CD4-positive, CD25-positive, alpha-beta regulatory T cell (primary cell): ENCODE data around the gene NKD1. TPM values are rescaled to one million over a fixed set of nuclear protein-coding genes. Genes with fewer than 3 reads are reported as not detected.
A peak's percentile ranks its signal among the peaks of the same experiment; 100 is the strongest.

Experiments used
- ATAC-seq, 2 donors: fragments of 150-1000 bp; cut with Tn5 transposase; one replicate each; pipeline ENCODE4 v1.10.0; 2021; ENCODE audit warnings: low read depth in 2 of 2, moderate number of reproducible peaks in 2 of 2, moderate library complexity in 1 of 2
- DNase-seq, 3 donors: peaks; one replicate each; pipeline versions ENCODE4 v3.0.0 to v3.0.0-alpha.2; 2012 to 2022; ENCODE audit warnings: mixed read lengths in 1 of 3
- H3K27ac ChIP-seq: one replicate; pipeline ENCODE4 v1.7.0; 2013; ENCODE audit warnings: mild to moderate bottlenecking, low read length; ENCODE audit not compliant: insufficient read depth, poor library complexity, severe bottlenecking
- H3K27me3 ChIP-seq: one replicate; pipeline ENCODE4 v1.7.0; 2013; ENCODE audit warnings: low read length; ENCODE audit not compliant: control insufficient read depth, insufficient read depth
- H3K36me3 ChIP-seq: one replicate; pipeline ENCODE4 v1.7.0; 2013; ENCODE audit warnings: mild to moderate bottlenecking, low read length, moderate library complexity; ENCODE audit not compliant: control insufficient read depth, insufficient read depth
- H3K4me1 ChIP-seq: 2 replicates; pipeline ENCODE4 v1.7.0; 2013; ENCODE audit warnings: mild to moderate bottlenecking, low read length; ENCODE audit not compliant: insufficient read depth, control insufficient read depth, poor library complexity, severe bottlenecking
- H3K4me3 ChIP-seq: one replicate; pipeline ENCODE4 v1.7.0; 2013; ENCODE audit warnings: low read depth, mild to moderate bottlenecking, low read length, moderate library complexity
- H3K9me3 ChIP-seq, 2 experiments: 1 replicate in 1 of 2; 2 replicates in 1 of 2; pipeline ENCODE4 v1.7.0; 2013; ENCODE audit warnings: low read length in 2 of 2, mild to moderate bottlenecking in 1 of 2, moderate library complexity in 1 of 2; ENCODE audit not compliant: control insufficient read depth in 2 of 2
- H3K27ac Mint-ChIP-seq, 3 donors: one replicate each; pipeline ENCODE4 v1.8.0; 2020 to 2022; ENCODE audit warnings: mild to moderate bottlenecking in 3 of 3, mixed read lengths in 3 of 3, moderate library complexity in 2 of 3
- H3K27me3 Mint-ChIP-seq: one replicate; pipeline ENCODE4 v1.8.0; 2022; ENCODE audit warnings: mild to moderate bottlenecking, mixed read lengths
- H3K36me3 Mint-ChIP-seq: one replicate; pipeline ENCODE4 v1.8.0; 2020; ENCODE audit warnings: mixed read lengths
- H3K4me1 Mint-ChIP-seq, 4 donors: one replicate each; pipeline ENCODE4 v1.8.0; 2020 to 2022; ENCODE audit warnings: mixed read lengths in 4 of 4, mild to moderate bottlenecking in 1 of 4
- H3K4me3 Mint-ChIP-seq, 4 donors: one replicate each; pipeline ENCODE4 v1.8.0; 2020 to 2022; ENCODE audit warnings: mild to moderate bottlenecking in 4 of 4, mixed read lengths in 4 of 4, moderate library complexity in 3 of 4
- H3K9me3 Mint-ChIP-seq, 7 donors: one replicate each; pipeline ENCODE4 v1.8.0; 2020 to 2022; ENCODE audit warnings: mixed read lengths in 7 of 7, mild to moderate bottlenecking in 3 of 7, moderate library complexity in 2 of 7
- polyA plus RNA-seq, 4 donors: library from polyadenylated mRNA; unstranded; fragments of 300-500 nt; fragmentation: Illumina TruSeq; gene quantifications; one replicate each; pipeline ENCODE4 v1.2.3, GENCODE V29; 2021
- total RNA-seq: library from RNA; stranded (reverse); gene quantifications from one replicate; pipeline ENCODE4 v1.2.3, GENCODE V29; 2022

NKD1 gene
- total and polyA plus RNA-seq, 5 donors from 2014 or later = 0.10 to 2.4 (median 0.65) TPM; not detected in 1

DNA sequence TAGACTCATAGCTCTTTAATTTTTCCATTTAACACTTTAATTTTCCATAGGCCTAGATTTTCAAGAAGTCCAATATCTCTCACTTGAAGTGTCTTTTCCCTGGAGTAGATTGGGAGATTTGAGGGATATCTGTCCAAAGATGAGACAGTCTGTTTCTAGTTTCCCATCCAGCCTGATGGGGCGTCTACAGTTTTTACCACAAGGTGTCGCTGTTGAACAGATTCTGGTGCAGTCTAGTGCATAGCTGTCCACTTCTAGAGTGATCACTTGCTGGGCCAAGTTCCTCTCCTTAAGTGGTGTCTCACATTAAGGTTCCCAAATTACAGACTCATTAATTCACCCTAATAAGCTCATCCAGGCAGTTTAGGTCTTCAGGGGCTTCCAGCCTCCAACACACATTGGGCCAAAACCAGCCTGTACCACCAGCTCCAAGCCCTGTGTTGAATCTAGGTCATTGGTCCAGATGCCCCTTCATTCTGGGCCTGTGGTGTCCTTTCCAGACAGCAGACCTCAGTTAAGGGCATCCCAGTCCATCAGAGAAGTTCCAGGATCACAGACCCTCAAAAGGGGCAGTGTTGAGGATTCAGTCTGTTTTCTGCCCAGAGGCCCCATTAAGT, 123.6 kb downstream of the NKD1 start:
- Mint-ChIP-seq H3K9me3 (peaks cover 0 to 12% (median 4%) of the 10 kb centered on the region in 7 donors), H3K27ac (peak overlapping the region; percentile 35 to 90 (median 70)), H3K36me3 (peaks cover 76% of the 10 kb centered on the region), H3K4me1 (peaks cover 13 to 40% (median 32%) of the 10 kb centered on the region in 4 donors), H3K4me3 (peak overlapping the region in 1 of 4 donors; percentile 56), H3K27me3 (no peaks in the 10 kb centered on the region)
- ATAC-seq (peak in 1 of 2 donors; percentile 31), DNase-seq (peak; percentile 22 to 71 (median 50))
- H3K27ac ChIP-seq = no peak overlapping the region
- peaks cover 16 to 27% of the 10 kb centered on the region in 2 experiments for H3K9me3 ChIP-seq
- H3K36me3 ChIP-seq = peaks cover 88% of the 10 kb centered on the region
- no peak overlapping the region for H3K4me3 ChIP-seq
- peaks cover 11% of the 10 kb centered on the region for H3K4me1 ChIP-seq
- H3K27me3 ChIP-seq = no peaks in the 10 kb centered on the region

GRCh38 chr16:50673496-50674275, 125.5 kb downstream of the NKD1 start:
- peaks cover 98% of the 10 kb centered on the region for H3K36me3 ChIP-seq
- Mint-ChIP-seq H3K9me3 (peaks cover 0 to 12% (median 4%) of the 10 kb centered on the region in 7 donors), H3K27ac (no peak overlapping the region), H3K36me3 (peaks cover 83% of the 10 kb centered on the region), H3K27me3 (no peaks in the 10 kb centered on the region), H3K4me3 (peak overlapping the region in 1 of 4 donors; percentile 73), H3K4me1 (peaks cover 18 to 43% (median 39%) of the 10 kb centered on the region in 4 donors)
- no peak overlapping the region for H3K27ac ChIP-seq
- H3K4me1 ChIP-seq = peaks cover 18% of the 10 kb centered on the region
- peaks cover 16 to 27% of the 10 kb centered on the region in 2 experiments for H3K9me3 ChIP-seq
- no peak for DNase-seq
- ATAC-seq = no peak
- H3K4me3 ChIP-seq = no peak overlapping the region
- H3K27me3 ChIP-seq = no peaks in the 10 kb centered on the region

DNA sequence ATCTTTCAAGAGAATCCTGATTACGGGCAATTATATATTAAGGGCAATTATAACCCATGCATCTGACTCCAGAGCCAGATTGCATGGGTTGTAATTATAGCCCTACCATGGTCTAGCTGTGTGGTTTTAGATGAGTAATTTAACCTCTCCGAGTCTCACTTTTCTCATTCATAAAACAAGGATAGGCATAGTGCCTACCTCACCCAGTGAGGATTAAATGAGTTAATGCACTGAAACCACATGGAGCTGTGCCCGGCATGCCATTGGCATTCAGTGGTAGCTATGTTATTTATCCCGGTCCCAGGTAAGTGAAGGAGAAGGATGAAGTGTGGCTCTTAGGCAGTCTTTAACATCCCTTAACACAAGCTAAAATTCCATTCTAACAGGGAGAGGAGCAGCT, 126.6 kb downstream of the NKD1 start:
- Mint-ChIP-seq H3K36me3 (peaks cover 88% of the 10 kb centered on the region), H3K4me1 (peaks cover 21 to 47% (median 46%) of the 10 kb centered on the region in 4 donors), H3K27ac (peak overlapping the region in 2 of 3 donors; percentile 26 to 58), H3K9me3 (peaks cover 0 to 12% (median 4%) of the 10 kb centered on the region in 7 donors), H3K4me3 (peak overlapping the region in 1 of 4 donors; percentile 58), H3K27me3 (no peaks in the 10 kb centered on the region)
- no peak overlapping the region for H3K4me3 ChIP-seq
- ATAC-seq = no peak
- no peak overlapping the region for H3K27ac ChIP-seq
- peaks cover 93% of the 10 kb centered on the region for H3K36me3 ChIP-seq
- H3K9me3 ChIP-seq = peaks cover 16 to 27% of the 10 kb centered on the region in 2 experiments
- H3K4me1 ChIP-seq = peaks cover 30% of the 10 kb centered on the region
- no peaks in the 10 kb centered on the region for H3K27me3 ChIP-seq
- DNase-seq = no peak

- Mint-ChIP-seq H3K36me3 (peaks cover 84% of the 10 kb centered on the region), H3K27ac (peak overlapping the region in 1 of 3 donors; percentile 38), H3K9me3 (peaks cover 0 to 11% (median 4%) of the 10 kb centered on the region in 7 donors), H3K27me3 (no peaks in the 10 kb centered on the region), H3K4me1 (peaks cover 21 to 52% (median 49%) of the 10 kb centered on the region in 4 donors), H3K4me3 (peak overlapping the region in 2 of 4 donors; percentile 74 to 96)
- peaks cover 37% of the 10 kb centered on the region for H3K4me1 ChIP-seq
- no peak overlapping the region for H3K27ac ChIP-seq
- H3K27me3 ChIP-seq = no peaks in the 10 kb centered on the region
- peaks cover 16 to 27% of the 10 kb centered on the region in 2 experiments for H3K9me3 ChIP-seq
- no peak for DNase-seq
- no peak overlapping the region for H3K4me3 ChIP-seq
- no peak for ATAC-seq
- peaks cover 83% of the 10 kb centered on the region for H3K36me3 ChIP-seq
These were observed 127.8 kb downstream of the NKD1 start for GRCh38 chr16:50675686-50676610.

GRCh38 chr16:50676684-50677225, 128.6 kb downstream of the NKD1 start:
- Mint-ChIP-seq H3K36me3 (peaks cover 76% of the 10 kb centered on the region), H3K27ac (peak overlapping the region; percentile 88 to 98 (median 93)), H3K4me3 (peak overlapping the region; percentile 41 to 97 (median 85)), H3K27me3 (no peaks in the 10 kb centered on the region), H3K4me1 (peaks cover 15 to 59% (median 49%) of the 10 kb centered on the region in 4 donors), H3K9me3 (peaks cover 0 to 11% (median 1%) of the 10 kb centered on the region in 7 donors)
- Histone ChIP-seq H3K4me3 (peak overlapping the region; percentile 23), H3K36me3 (peaks cover 75% of the 10 kb centered on the region), H3K27me3 (no peaks in the 10 kb centered on the region), H3K4me1 (peaks cover 43% of the 10 kb centered on the region), H3K9me3 (peaks cover 13 to 24% of the 10 kb centered on the region in 2 experiments), H3K27ac (peak overlapping the region; percentile 91)
- ATAC-seq = no peak
- no peak for DNase-seq

- peaks cover 15 to 65% (median 53%) of the 10 kb centered on the region in 4 donors for H3K4me1 Mint-ChIP-seq
These were observed 129.2 kb downstream of the NKD1 start for GRCh38 chr16:50677351-50677750.

More at GRCh38 chr16:50677351-50677750, 129.2 kb downstream of the NKD1 start:
- peaks cover 7 to 18% of the 10 kb centered on the region in 2 experiments for H3K9me3 ChIP-seq
- H3K36me3 ChIP-seq = peaks cover 69% of the 10 kb centered on the region
- H3K9me3 Mint-ChIP-seq = peaks cover 0 to 11% (median 1%) of the 10 kb centered on the region in 7 donors
- H3K4me3 ChIP-seq = peak overlapping the region; percentile 98
- no peak for ATAC-seq
- H3K27ac Mint-ChIP-seq = peak overlapping the region; percentile 88 to 98 (median 93)
- H3K27me3 Mint-ChIP-seq = no peaks in the 10 kb centered on the region
- H3K27ac ChIP-seq = peak overlapping the region; percentile 91
- H3K36me3 Mint-ChIP-seq = peaks cover 70% of the 10 kb centered on the region
- no peak for DNase-seq
- H3K27me3 ChIP-seq = no peaks in the 10 kb centered on the region
- peak overlapping the region; percentile 96 to 97 (median 97) for H3K4me3 Mint-ChIP-seq
- H3K4me1 ChIP-seq = peaks cover 49% of the 10 kb centered on the region
